Stimulated activated CD8-positive, alpha-beta memory T cell treated with anti-CD3 and anti-CD28 coated beads, Interleukin-12 subunit alpha, Interleukin-12 subunit beta, amount 100 ng/mL, for 4 hours (primary cell): Measurements from ENCODE around the gene BMP4.

ENCODE experiments used
- DNase-seq: peaks from one replicate; pipeline ENCODE4 v3.0.0-alpha.2; 2020; ENCODE audit warnings: low read depth

The BMP4 gene

GRCh38 chr14:53943751-53944083 is 12.9 kb downstream of the BMP4 start:
- no peak for DNase-seq

GRCh38 chr14:53942970-53943750 is 13.5 kb downstream of the BMP4 start:
- DNase-seq, result no peak

- no peak for DNase-seq
These were observed 18.3 kb downstream of the BMP4 start for GRCh38 chr14:53938136-53938837.

- DNase-seq, result no peak
These were observed 21.7 kb downstream of the BMP4 start for GRCh38 chr14:53934778-53935414.

- DNase-seq, result no peak
These were observed 23.7 kb downstream of the BMP4 start for GRCh38 chr14:53932966-53933365.

- no peak for DNase-seq
These were observed 26.5 kb downstream of the BMP4 start for GRCh38 chr14:53929871-53930715.

- no peak for DNase-seq
These were observed 29.5 kb downstream of the BMP4 start for GRCh38 chr14:53927171-53927570.

- DNase-seq, result no peak
These were observed 31.3 kb downstream of the BMP4 start for GRCh38 chr14:53925201-53925766.

- DNase-seq, result no peak
These were observed 31.9 kb downstream of the BMP4 start for GRCh38 chr14:53924753-53925152.

- DNase-seq, result no peak
These were observed 35.6 kb downstream of the BMP4 start for GRCh38 chr14:53921027-53921426.

GRCh38 chr14:53916239-53916638 is 40.4 kb downstream of the BMP4 start:
- no peak for DNase-seq

- no peak for DNase-seq
These were observed 41.1 kb downstream of the BMP4 start for GRCh38 chr14:53915364-53916014.

GRCh38 chr14:53912021-53912420 is 44.6 kb downstream of the BMP4 start:
- DNase-seq, result no peak

- no peak for DNase-seq
These were observed 48.2 kb downstream of the BMP4 start for GRCh38 chr14:53908416-53908815.

- DNase-seq, result no peak
These were observed 54.3 kb downstream of the BMP4 start for GRCh38 chr14:53902307-53902706.

GRCh38 chr14:53900499-53900898 is 56.1 kb downstream of the BMP4 start:
- no peak for DNase-seq
